ENCODE results near the gene RSBN1.

DNA sequence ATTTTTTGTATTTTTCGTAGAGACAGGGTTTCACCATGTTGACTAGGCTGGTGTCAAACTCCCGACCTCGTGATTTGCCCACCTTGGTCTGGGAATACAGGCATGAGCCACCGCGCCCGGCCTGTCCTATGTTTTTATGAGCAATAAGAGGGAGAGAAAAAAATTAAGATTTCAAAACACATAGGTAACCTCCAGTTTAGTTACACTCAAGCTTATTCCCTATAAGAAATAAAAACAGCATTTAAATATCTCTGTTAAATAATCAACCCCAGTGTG, 7.1 kb downstream of the RSBN1 start:
- no peak for TF ChIP-seq KLF10 (CRISPR knock-in tag; IDR thresholded peaks at IDR 0.05)
- TF ChIP-seq CBFB (CRISPR knock-in tag; IDR thresholded peaks at IDR 0.05) = no peak
- no peak for TF ChIP-seq STAT5B (CRISPR knock-in tag; IDR thresholded peaks at IDR 0.05)
- TF ChIP-seq FOXM1 (IDR thresholded peaks at IDR 0.05; ENCODE audit: low read depth) = no peak
- TF ChIP-seq FOXM1 (CRISPR knock-in tag; IDR thresholded peaks at IDR 0.05; ENCODE audit: low read depth) = no peak
- TF ChIP-seq ZFX (CRISPR knock-in tag; IDR thresholded peaks at IDR 0.05) = no peak
- no peak for TF ChIP-seq IRF2 (CRISPR knock-in tag; IDR thresholded peaks at IDR 0.05)
- TF ChIP-seq, protein P1, sequence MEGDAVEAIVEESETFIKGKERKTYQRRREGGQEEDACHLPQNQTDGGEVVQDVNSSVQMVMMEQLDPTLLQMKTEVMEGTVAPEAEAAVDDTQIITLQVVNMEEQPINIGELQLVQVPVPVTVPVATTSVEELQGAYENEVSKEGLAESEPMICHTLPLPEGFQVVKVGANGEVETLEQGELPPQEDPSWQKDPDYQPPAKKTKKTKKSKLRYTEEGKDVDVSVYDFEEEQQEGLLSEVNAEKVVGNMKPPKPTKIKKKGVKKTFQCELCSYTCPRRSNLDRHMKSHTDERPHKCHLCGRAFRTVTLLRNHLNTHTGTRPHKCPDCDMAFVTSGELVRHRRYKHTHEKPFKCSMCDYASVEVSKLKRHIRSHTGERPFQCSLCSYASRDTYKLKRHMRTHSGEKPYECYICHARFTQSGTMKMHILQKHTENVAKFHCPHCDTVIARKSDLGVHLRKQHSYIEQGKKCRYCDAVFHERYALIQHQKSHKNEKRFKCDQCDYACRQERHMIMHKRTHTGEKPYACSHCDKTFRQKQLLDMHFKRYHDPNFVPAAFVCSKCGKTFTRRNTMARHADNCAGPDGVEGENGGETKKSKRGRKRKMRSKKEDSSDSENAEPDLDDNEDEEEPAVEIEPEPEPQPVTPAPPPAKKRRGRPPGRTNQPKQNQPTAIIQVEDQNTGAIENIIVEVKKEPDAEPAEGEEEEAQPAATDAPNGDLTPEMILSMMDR (IDR thresholded peaks at IDR 0.05 in 2 of 3, conservative IDR thresholded peaks at IDR 0.05 in 1 of 3; ENCODE audit: insufficient read depth in 2 of 3, low read depth in 1 of 3, low read length in 3 of 3) = no peak
- no peak for TF ChIP-seq TAF1 (IDR thresholded peaks at IDR 0.05; ENCODE audit: control insufficient read depth, extremely low read depth, insufficient read depth, low read length, severe bottlenecking)
- no peak for TF ChIP-seq ZNF23 (CRISPR knock-in tag; IDR thresholded peaks at IDR 0.05)
- no peak for TF ChIP-seq MAFG (tag; conservative IDR thresholded peaks at IDR 0.05)
- TF ChIP-seq, protein P2, sequence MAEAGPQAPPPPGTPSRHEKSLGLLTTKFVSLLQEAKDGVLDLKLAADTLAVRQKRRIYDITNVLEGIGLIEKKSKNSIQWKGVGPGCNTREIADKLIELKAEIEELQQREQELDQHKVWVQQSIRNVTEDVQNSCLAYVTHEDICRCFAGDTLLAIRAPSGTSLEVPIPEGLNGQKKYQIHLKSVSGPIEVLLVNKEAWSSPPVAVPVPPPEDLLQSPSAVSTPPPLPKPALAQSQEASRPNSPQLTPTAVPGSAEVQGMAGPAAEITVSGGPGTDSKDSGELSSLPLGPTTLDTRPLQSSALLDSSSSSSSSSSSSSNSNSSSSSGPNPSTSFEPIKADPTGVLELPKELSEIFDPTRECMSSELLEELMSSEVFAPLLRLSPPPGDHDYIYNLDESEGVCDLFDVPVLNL (CRISPR knock-in tag; IDR thresholded peaks at IDR 0.05; ENCODE audit: low read depth) = no peak
